Rectal smooth muscle tissue (tissue), 1 donor: ENCODE measurements around the gene MED17.

Source experiments
- H3K27ac ChIP-seq: one replicate; pipeline ENCODE4 v1.7.0; 2013; ENCODE audit warnings: low read depth, low read length, inconsistent platforms
- H3K27me3 ChIP-seq: one replicate; pipeline ENCODE4 v1.7.0; 2013; ENCODE audit warnings: low read length; ENCODE audit not compliant: control insufficient read depth, insufficient read depth
- H3K36me3 ChIP-seq: one replicate; pipeline ENCODE4 v1.7.0; 2013; ENCODE audit warnings: low read length; ENCODE audit not compliant: control insufficient read depth, insufficient read depth
- H3K4me1 ChIP-seq: one replicate; pipeline ENCODE4 v1.7.0; 2013; ENCODE audit warnings: low read length; ENCODE audit not compliant: control insufficient read depth, insufficient read depth
- H3K4me3 ChIP-seq: one replicate; pipeline ENCODE4 v1.7.0; 2013; ENCODE audit warnings: low read length
- H3K9ac ChIP-seq: one replicate; pipeline ENCODE4 v1.7.0; 2013; ENCODE audit warnings: low read length

Gene MED17

DNA sequence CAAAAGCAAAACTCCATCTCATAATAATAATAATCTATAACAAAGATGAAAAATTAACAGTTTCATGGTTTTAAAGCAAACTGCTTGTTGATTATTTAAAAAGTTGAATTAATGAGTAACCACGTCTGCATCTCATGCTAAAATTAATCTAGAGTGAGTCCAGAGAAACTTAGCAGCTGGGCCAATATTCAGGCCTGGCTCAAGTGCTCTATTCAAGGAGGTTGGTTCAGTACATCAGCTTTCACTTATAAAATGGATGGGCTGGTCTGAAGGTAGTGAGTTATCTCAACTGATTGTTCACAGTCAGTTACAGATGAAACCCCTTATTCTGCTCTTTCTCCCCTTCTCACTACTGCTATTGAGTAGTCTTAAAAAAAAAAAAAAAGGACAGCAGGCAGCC is 43.3 kb downstream of the MED17 start:
- H3K36me3 ChIP-seq, result no peaks in the 10 kb centered on the region
- no peak overlapping the region for H3K9ac ChIP-seq
- no peak overlapping the region for H3K27ac ChIP-seq
- H3K27me3 ChIP-seq, result no peaks in the 10 kb centered on the region
- no peaks in the 10 kb centered on the region for H3K4me1 ChIP-seq
- H3K4me3 ChIP-seq, result no peak overlapping the region

DNA sequence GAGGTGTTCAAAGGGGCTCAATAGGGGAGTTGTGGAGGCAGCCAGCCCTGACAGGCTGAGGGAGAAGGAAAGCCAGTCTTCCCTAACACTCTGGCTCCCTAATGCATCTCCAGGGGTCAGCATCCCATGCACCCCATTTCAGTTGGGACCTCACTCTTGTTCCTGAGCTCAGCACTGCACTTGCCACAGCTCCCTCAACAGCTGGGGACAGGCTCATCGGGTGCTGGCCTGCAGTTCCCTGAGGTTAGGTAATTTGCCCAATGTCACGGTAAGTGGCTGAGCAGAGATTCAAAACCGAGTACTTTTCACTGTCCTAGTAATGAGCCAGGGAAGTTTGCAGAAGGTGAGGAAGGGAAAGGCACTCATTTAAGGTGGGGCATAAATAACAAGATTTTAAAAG is 45.5 kb downstream of the MED17 start:
- no peaks in the 10 kb centered on the region for H3K4me1 ChIP-seq
- no peak overlapping the region for H3K4me3 ChIP-seq
- H3K27me3 ChIP-seq, result no peaks in the 10 kb centered on the region
- H3K36me3 ChIP-seq, result no peaks in the 10 kb centered on the region
- H3K9ac ChIP-seq, result no peak overlapping the region
- no peak overlapping the region for H3K27ac ChIP-seq

DNA sequence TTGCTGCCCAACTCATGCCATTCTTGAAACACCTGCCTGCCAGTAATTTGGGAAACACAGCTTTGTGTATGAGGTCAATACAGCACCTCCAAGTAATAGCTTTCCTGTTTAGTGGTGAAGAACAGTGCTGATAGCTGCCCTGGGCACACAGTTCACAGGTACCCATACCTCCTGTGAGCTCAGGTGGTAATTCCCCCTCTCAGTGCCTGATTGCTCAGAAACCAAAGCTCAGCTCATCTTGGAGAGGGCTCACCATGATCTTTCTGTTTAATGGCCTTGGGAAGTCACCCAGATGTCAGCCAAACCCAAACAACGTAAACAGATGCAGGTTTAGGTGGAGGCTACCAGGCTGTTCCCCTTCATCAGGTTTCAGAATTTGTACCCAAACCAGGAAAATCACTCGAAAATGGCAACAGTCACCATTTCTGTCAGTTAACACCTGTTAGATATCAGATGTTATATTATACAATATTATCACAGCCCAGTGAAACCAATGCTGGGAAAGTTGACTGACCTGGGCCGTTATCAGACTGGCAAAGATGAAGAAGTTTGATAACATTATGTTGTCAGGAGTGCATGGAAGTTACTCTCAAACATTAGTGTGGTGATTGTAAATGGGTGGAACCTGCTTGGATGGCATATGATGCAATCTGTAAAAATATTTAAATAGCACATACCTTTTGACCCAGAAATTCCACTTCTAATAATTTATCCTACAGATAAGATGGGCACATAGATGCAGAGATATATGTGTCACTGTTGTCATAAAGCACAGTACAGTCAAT is 47.5 kb downstream of the MED17 start:
- H3K36me3 ChIP-seq, result no peaks in the 10 kb centered on the region
- H3K4me1 ChIP-seq, result no peaks in the 10 kb centered on the region
- H3K9ac ChIP-seq, result no peak overlapping the region
- no peak overlapping the region for H3K4me3 ChIP-seq
- no peaks in the 10 kb centered on the region for H3K27me3 ChIP-seq
- H3K27ac ChIP-seq, result no peak overlapping the region

GRCh38 chr11:93832780-93833179 is 48.7 kb downstream of the MED17 start:
- Histone ChIP-seq H3K9ac (no peak overlapping the region), H3K4me1 (no peaks in the 10 kb centered on the region), H3K36me3 (no peaks in the 10 kb centered on the region), H3K27me3 (no peaks in the 10 kb centered on the region), H3K4me3 (no peak overlapping the region), H3K27ac (no peak overlapping the region)

GRCh38 chr11:93838967-93839366 is 54.9 kb downstream of the MED17 start:
- no peaks in the 10 kb centered on the region for H3K36me3 ChIP-seq
- H3K27ac ChIP-seq, result no peak overlapping the region
- no peak overlapping the region for H3K4me3 ChIP-seq
- H3K27me3 ChIP-seq, result no peaks in the 10 kb centered on the region
- no peak overlapping the region for H3K9ac ChIP-seq
- H3K4me1 ChIP-seq, result no peaks in the 10 kb centered on the region

GRCh38 chr11:93840180-93840579 is 56.1 kb downstream of the MED17 start:
- Histone ChIP-seq H3K9ac (no peak overlapping the region), H3K36me3 (no peaks in the 10 kb centered on the region), H3K27ac (no peak overlapping the region), H3K4me1 (no peaks in the 10 kb centered on the region), H3K4me3 (no peak overlapping the region), H3K27me3 (no peaks in the 10 kb centered on the region)

- Histone ChIP-seq H3K36me3 (no peaks in the 10 kb centered on the region), H3K4me1 (no peaks in the 10 kb centered on the region), H3K4me3 (no peak overlapping the region), H3K27ac (no peak overlapping the region), H3K27me3 (no peaks in the 10 kb centered on the region), H3K9ac (no peak overlapping the region)
Measured at GRCh38 chr11:93840981-93841380, 56.9 kb downstream of the MED17 start.

DNA sequence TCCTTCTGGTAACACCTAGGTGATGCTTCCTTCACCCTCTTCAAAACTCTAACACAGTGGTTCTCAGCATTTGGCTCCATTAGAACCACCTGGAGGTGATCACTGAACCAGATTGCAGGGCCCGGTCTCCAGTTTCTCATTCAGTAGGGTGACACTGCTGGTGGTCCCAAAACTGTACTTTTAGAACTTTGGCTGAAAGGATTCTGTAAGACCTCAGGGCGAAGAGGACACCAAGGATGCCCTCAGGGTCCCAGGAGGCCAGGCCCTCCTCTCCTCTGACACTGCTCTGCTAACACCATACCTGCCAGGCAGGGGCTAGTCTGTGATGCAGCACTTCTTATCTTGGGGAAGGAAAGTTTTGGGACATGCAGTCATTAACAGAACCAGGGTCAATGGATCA is 57.4 kb downstream of the MED17 start:
- Histone ChIP-seq H3K4me1 (no peaks in the 10 kb centered on the region), H3K4me3 (no peak overlapping the region), H3K9ac (no peak overlapping the region), H3K27me3 (no peaks in the 10 kb centered on the region), H3K27ac (no peak overlapping the region), H3K36me3 (no peaks in the 10 kb centered on the region)

- no peaks in the 10 kb centered on the region for H3K4me1 ChIP-seq
- H3K27ac ChIP-seq, result no peak overlapping the region
Measured at GRCh38 chr11:93842034-93842433, 58.0 kb downstream of the MED17 start.

GRCh38 chr11:93842461-93842860 is 58.4 kb downstream of the MED17 start:
- no peak overlapping the region for H3K9ac ChIP-seq
- H3K4me3 ChIP-seq, result no peak overlapping the region
- H3K4me1 ChIP-seq, result no peaks in the 10 kb centered on the region
- no peaks in the 10 kb centered on the region for H3K27me3 ChIP-seq
- no peak overlapping the region for H3K27ac ChIP-seq
- no peaks in the 10 kb centered on the region for H3K36me3 ChIP-seq

More at GRCh38 chr11:93842034-93842433, 58.0 kb downstream of the MED17 start:
- Histone ChIP-seq H3K9ac (no peak overlapping the region), H3K27me3 (no peaks in the 10 kb centered on the region), H3K4me3 (no peak overlapping the region), H3K36me3 (no peaks in the 10 kb centered on the region)

DNA sequence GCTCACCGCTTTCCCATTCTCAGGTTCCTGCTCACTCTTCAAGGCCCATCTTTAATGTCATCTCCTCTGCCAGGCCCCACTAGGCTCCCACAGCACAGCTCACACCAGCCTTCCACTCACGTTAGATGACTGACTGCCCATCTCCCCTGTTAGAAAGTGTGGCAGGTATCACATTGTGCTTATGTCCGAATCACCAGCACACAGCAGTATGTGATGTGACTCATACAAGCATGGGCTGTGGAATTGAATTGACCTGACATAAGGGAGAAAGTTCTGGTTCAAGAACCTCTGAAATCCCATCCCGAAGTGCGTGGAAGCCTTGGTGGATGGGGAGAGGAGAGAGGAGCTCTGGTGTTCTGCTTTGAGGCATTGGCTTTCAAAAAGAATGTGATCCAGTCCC is 59.8 kb downstream of the MED17 start:
- Histone ChIP-seq H3K9ac (no peak overlapping the region), H3K36me3 (no peaks in the 10 kb centered on the region), H3K27ac (no peak overlapping the region), H3K4me1 (no peaks in the 10 kb centered on the region), H3K27me3 (no peaks in the 10 kb centered on the region), H3K4me3 (no peak overlapping the region)

- H3K9ac ChIP-seq, result no peak overlapping the region
- H3K4me1 ChIP-seq, result peaks cover under 1% of the 10 kb centered on the region
- H3K27me3 ChIP-seq, result no peaks in the 10 kb centered on the region
- H3K4me3 ChIP-seq, result no peak overlapping the region
- no peaks in the 10 kb centered on the region for H3K36me3 ChIP-seq
- H3K27ac ChIP-seq, result no peak overlapping the region
Measured at GRCh38 chr11:93844568-93844967, 60.5 kb downstream of the MED17 start.
